Measurements from ENCODE around the gene CHRNE. TPM values are rescaled to one million over a fixed set of nuclear protein-coding genes. Genes with fewer than 3 reads are reported as not detected.

The CHRNE gene
- total and polyA plus RNA-seq, 2 of the 8 experiments (the other 6 are each of a cell fraction or from before 2014, with no cell fraction given), result 0.15 to 0.33 TPM

- Histone ChIP-seq H2BK120ac (replicated peaks; ENCODE audit: low read depth, low read length) (no peak overlapping the region), H3K79me2 (ENCODE audit: control insufficient read depth in 1 of 2, insufficient read depth in 2 of 2, low read length in 2 of 2) (peaks cover 8 to 57% of the 10 kb centered on the region in 2 experiments), H3K4me3 (ENCODE audit: extremely low read depth in 1 of 4, insufficient read depth in 2 of 4, low read depth in 3 of 4, low read length in 4 of 4) (no peak overlapping the region), H3K9me3 (ENCODE audit: insufficient read depth in 2 of 2, low read depth in 1 of 2, low read length in 1 of 2) (no peaks in the 10 kb centered on the region), H3K36me3 (ENCODE audit: control insufficient read depth in 2 of 4, insufficient read depth in 4 of 4, low read length in 3 of 4) (peaks cover 8 to 42% (median 28%) of the 10 kb centered on the region in 4 experiments), H2AFZ (ENCODE audit: low read length) (no peak overlapping the region), H2BK5ac (ENCODE audit: low read depth, low read length) (no peak overlapping the region; the same call in 1 of the 2 replicates), H3K4me2 (ENCODE audit: insufficient read depth in 1 of 2, low read depth in 2 of 2, low read length in 2 of 2) (peak overlapping the region; percentile 16 to 95; a peak in 2 of 4 replicates), H3K4ac (replicated peaks; ENCODE audit: insufficient read length, low read depth, low read length) (no peak overlapping the region), H4K5ac (ENCODE audit: insufficient read length, low read depth, low read length) (no peak overlapping the region), H3K27me3 (replicated peaks in 1 of 4; ENCODE audit: control insufficient read depth in 3 of 4, extremely low read depth in 1 of 4, insufficient read depth in 3 of 4, low read length in 3 of 4) (no peaks in the 10 kb centered on the region), H4K20me1 (replicated peaks in 1 of 2; ENCODE audit: control insufficient read depth in 1 of 2, insufficient read depth in 2 of 2, low read length in 2 of 2) (peaks cover 16 to 23% of the 10 kb centered on the region in 2 experiments), H4K91ac (replicated peaks; ENCODE audit: insufficient read length, low read length) (no peak overlapping the region), H3K23me2 (ENCODE audit: low read depth, low read length) (peaks cover 21% of the 10 kb centered on the region), H3K14ac (ENCODE audit: insufficient read length) (no peak overlapping the region), H3K27ac (ENCODE audit: low read depth, low read length) (peak overlapping the region; percentile 33; the same call in 1 of the 2 replicates), H2BK15ac (ENCODE audit: low read length) (no peak overlapping the region), H3K4me1 (replicated peaks in 1 of 4; ENCODE audit: control insufficient read depth in 3 of 4, insufficient read depth in 4 of 4, low read length in 3 of 4) (peaks cover 3 to 10% (median 5%) of the 10 kb centered on the region in 4 experiments; a peak in 6 of 7 replicates), H3K79me1 (ENCODE audit: low read depth, low read length) (peaks cover 2% of the 10 kb centered on the region; the same call in 1 of the 2 replicates), H2BK20ac (ENCODE audit: low read length) (no peak overlapping the region), H2BK12ac (ENCODE audit: low read depth, low read length) (no peak overlapping the region), H3K18ac (ENCODE audit: extremely low read depth, low read length) (no peak overlapping the region), H3K9ac (replicated peaks in 1 of 4; ENCODE audit: extremely low read depth in 1 of 4, low read depth in 3 of 4, low read length in 3 of 4) (peak overlapping the region in 1 of 4 experiments; percentile 52; a peak in 3 of 7 replicates), H3K23ac (ENCODE audit: insufficient read length) (no peak overlapping the region), H3K56ac (replicated peaks; ENCODE audit: insufficient read length, low read depth, low read length) (no peak overlapping the region), H2AK5ac (ENCODE audit: low read depth, low read length) (no peak overlapping the region), H4K8ac (ENCODE audit: extremely low read depth, insufficient read depth, low read length) (no peak overlapping the region)
- FAIRE-seq, result no peak
- WGBS, 2 experiments (ENCODE audit: extremely low coverage in 1 of 2, insufficient coverage in 1 of 2, insufficient read length in 1 of 2, insufficient replicate concordance in 2 of 2, low coverage in 1 of 2, low lambda C conversion rate in 2 of 2, missing lambda C conversion rate in 1 of 2), result 81% methylated on average over 7 of the region's 7 CpGs; no CpG with 5 or more reads in 1 of the 2 experiments
- CTCF ChIA-PET (ENCODE audit: partially characterized antibody), result interaction anchor here (1.5 kb wide), 1 partner anchor 36 kb away, joined by 5 read pairs; no protein-coding TSS in a partner anchor
- POLR2A ChIA-PET (ENCODE audit: partially characterized antibody), result interaction anchor here (0.7 to 32.4 kb wide), 17 partner anchors 2 to 241 kb away, joined by 3 to 987 read pairs (median 7); partner anchors contain the start of genes C17orf107, CAMTA2, ENO3 and GP1BA
- DNase-seq (ENCODE audit: low read depth in 1 of 2, low spot score in 2 of 2), result peak in 1 of 2 experiments; percentile 58
- TF ChIP-seq TBP (IDR thresholded peaks at IDR 0.05; ENCODE audit: low read depth, low read length) (no peak), JUN (IDR thresholded peaks at IDR 0.05; ENCODE audit: low read depth, low read length) (no peak), CBX5 (IDR thresholded peaks at IDR 0.05; ENCODE audit: low read depth, low read length) (no peak), SIN3A (conservative IDR thresholded peaks at IDR 0.05 in 1 of 2, IDR thresholded peaks at IDR 0.05 in 1 of 2; ENCODE audit: low read depth in 1 of 2, low read length in 2 of 2) (peak in 1 of 2 experiments; percentile 81; a peak in 1 of 4 replicates), POLR2A (IDR thresholded peaks at IDR 0.05; ENCODE audit: control extremely low read depth in 1 of 2, low read depth in 2 of 2, low read length in 2 of 2) (peak in 1 of 2 experiments; percentile 80; a peak in 1 of 3 replicates), POU5F1 (IDR thresholded peaks at IDR 0.05; ENCODE audit: low read depth, low read length) (no peak), MAFK (IDR thresholded peaks at IDR 0.05; ENCODE audit: low read depth, low read length) (peak; percentile 17; the same call in 1 of the 2 replicates), JUND (IDR thresholded peaks at IDR 0.05; ENCODE audit: low read length) (peak; percentile 83), EP300 (IDR thresholded peaks at IDR 0.05; ENCODE audit: borderline replicate concordance in 1 of 2, low read depth in 2 of 2, low read length in 2 of 2) (no peak), RAD21 (IDR thresholded peaks at IDR 0.05 in 1 of 2, conservative IDR thresholded peaks at IDR 0.05 in 1 of 2; ENCODE audit: low read depth in 2 of 2, low read length in 2 of 2) (no peak), RBBP5 (IDR thresholded peaks at IDR 0.05; ENCODE audit: borderline replicate concordance, low read depth, low read length) (no peak)
These were observed 42.5 kb upstream of the CHRNE start for GRCh38 chr17:4945176-4945943.

Measured in H1 (cell line).